Choroid plexus epithelial cell (primary cell): ENCODE results near the gene NEK6.

ENCODE experiments used
- DNase-seq: peaks from one replicate; pipeline ENCODE4 v3.0.0-alpha.2; 2010; ENCODE audit warnings: low read depth
- H3K4me3 ChIP-seq: 2 replicates; pipeline ENCODE4 v1.5.1; 2011; ENCODE audit warnings: low read depth, mild to moderate bottlenecking, control low read depth, low read length, moderate library complexity
- CTCF ChIP-seq: conservative IDR thresholded peaks from 2 replicates; pipeline ENCODE4 v1.5.1; 2011; ENCODE audit warnings: low read depth, mild to moderate bottlenecking, control low read depth, inconsistent platforms, low read length, moderate library complexity

The NEK6 gene

GRCh38 chr9:124326378-124326777 is 68.6 kb downstream of the NEK6 start:
- no peak for DNase-seq
- H3K4me3 ChIP-seq, result no peak overlapping the region
- no peak for TF ChIP-seq CTCF

GRCh38 chr9:124327491-124327890 is 69.7 kb downstream of the NEK6 start:
- DNase-seq, result no peak
- H3K4me3 ChIP-seq, result no peak overlapping the region
- TF ChIP-seq CTCF, result no peak

- no peak for TF ChIP-seq CTCF
- no peak overlapping the region for H3K4me3 ChIP-seq
- no peak for DNase-seq
These were observed 70.5 kb downstream of the NEK6 start for GRCh38 chr9:124328285-124328684.

- no peak for DNase-seq
- no peak overlapping the region for H3K4me3 ChIP-seq
- no peak for TF ChIP-seq CTCF
These were observed 71.5 kb downstream of the NEK6 start for GRCh38 chr9:124329206-124329792.

- no peak overlapping the region for H3K4me3 ChIP-seq
- no peak for TF ChIP-seq CTCF
These were observed 72.4 kb downstream of the NEK6 start for GRCh38 chr9:124330011-124330697.

GRCh38 chr9:124331580-124331979 is 73.8 kb downstream of the NEK6 start:
- no peak for TF ChIP-seq CTCF
- no peak overlapping the region for H3K4me3 ChIP-seq
- no peak for DNase-seq

More at GRCh38 chr9:124330011-124330697, 72.4 kb downstream of the NEK6 start:
- DNase-seq, result no peak
